Heart left ventricle (tissue), 16 donors: ENCODE measurements around the gene OS9. TPM values are rescaled to one million over a fixed set of nuclear protein-coding genes. Genes with fewer than 3 reads are reported as not detected.

Experiments
- ATAC-seq, 4 donors: fragments of 200-7000 bp; cut with Tn5 transposase; one replicate each; pipeline ENCODE4 v1.9.1; 2020 to 2022; ENCODE audit warnings: moderate library complexity in 4 of 4, mild to moderate bottlenecking in 3 of 4, moderate number of reproducible peaks in 1 of 4
- DNase-seq, 5 donors: peaks; one replicate each; pipeline ENCODE4 v3.0.0-alpha.2; 2020
- H3K27ac ChIP-seq, 12 donors: fragments of 200-600 bp; sonication (generic) in 4 of 12; one replicate each; pipeline versions ENCODE4 v1.5.0 to v1.8.0; 2016 to 2022; ENCODE audit warnings: mild to moderate bottlenecking in 2 of 12
- H3K27me3 ChIP-seq, 9 donors: fragments of 200-600 bp; sonication (generic) in 2 of 9; one replicate each; pipeline versions ENCODE4 v1.5.1 to v1.8.0; 2016 to 2022; ENCODE audit warnings: mild to moderate bottlenecking in 3 of 9
- H3K36me3 ChIP-seq, 9 donors: fragments of 200-600 bp; sonication (generic) in 2 of 9; one replicate each; pipeline versions ENCODE4 v1.5.0 to v1.8.0; 2018 to 2022; ENCODE audit warnings: mild to moderate bottlenecking in 2 of 9
- H3K4me1 ChIP-seq, 12 donors: fragments of 200-600 bp; sonication (generic) in 4 of 12; one replicate each; pipeline versions ENCODE4 v1.5.0 to v1.8.0; 2016 to 2022; ENCODE audit warnings: mild to moderate bottlenecking in 3 of 12
- H3K4me3 ChIP-seq, 12 donors: fragments of 200-600 bp; sonication (generic) in 4 of 12; one replicate each; pipeline versions ENCODE4 v1.5.0 to v1.8.0; 2017 to 2022; ENCODE audit warnings: mild to moderate bottlenecking in 9 of 12, moderate library complexity in 4 of 12
- H3K9me3 ChIP-seq, 12 donors: fragments of 200-600 bp; sonication (generic) in 4 of 12; one replicate each; pipeline versions ENCODE4 v1.5.0 to v1.8.0; 2016 to 2022; ENCODE audit warnings: mild to moderate bottlenecking in 1 of 12
- POLR2A ChIP-seq, 2 donors: fragments of 450-650 bp; IDR thresholded peaks; one replicate each; pipeline ENCODE4 v1.6.1; 2017; ENCODE audit warnings: antibody characterized with exemption in 2 of 2, mild to moderate bottlenecking in 2 of 2, moderate library complexity in 2 of 2
- WGBS, 4 donors: extraction: QIAGEN DNeasy Blood & Tissue Kit in 2 of 4; methylation state at CpG; one replicate each; pipeline versions ENCODE4 v1.1.5 to v1.1.7; 2013 to 2018; 5-methylcytosine and 5-hydroxymethylcytosine counted together
- intact Hi-C, 10 donors: fragments of 100-400 bp; cut with DNase I; formaldehyde crosslinking; loops; one replicate each; pipeline versions ENCODE4 v1.11.1 to v1.14.2; 2022
- polyA plus RNA-seq, 2 donors: library from polyadenylated mRNA; stranded (reverse); fragments of 200-250 nt; gene quantifications; one replicate each; pipeline ENCODE4 v1.2.3, GENCODE V29; 2013
- total RNA-seq, 9 donors: library from RNA; depleted of rRNA in 2 of 9; stranded (reverse); fragments of >200 nt in 2 of 9; fragmentation: NEBNext Ultra II Directional in 3 of 9; extraction: Animal tissue kit (Norgen Biotek cat#: 25700) in 3 of 9; gene quantifications; one replicate each; pipeline versions ENCODE4 v1.1.0 to v1.2.4, GENCODE V29; 2016 to 2023
- TF ChIP-seq, protein P1 (sequence below), 12 donors: fragments of 200-600 bp; sonication (generic) in 4 of 12; IDR thresholded peaks; one replicate each; pipeline versions ENCODE4 v1.5.0 to v1.8.0; 2018 to 2022; ENCODE audit warnings: antibody characterized with exemption in 12 of 12, mild to moderate bottlenecking in 5 of 12
- donor health status: ischemic (EF 13 %, LVEDD 7.1; RV severe dilation, severe dysfunction).
- donor health status: healthy with polysubstance abuse.
- donor health status: DM: no; HTN: yes; CAD: no.
- donor health status: DM: no; HTN: no; CAD: no.
- donor health status: ischemic (EF 25% LVEDD 6.9; RV normal size, moderate dysfunction).
- donor health status: ischemic (EF 25% LVEDD 5.7; RV mildly dilated, moderate dysfunction).
- donor health status: healthy.
- donor health status: DM: yes; HTN: yes; CAD: no.
- donor health status: ischemic (EF 35%, LVEDD 5.7; RV mildly dilated, moderate dysfunction).
- donor health status: nonischemic (EF 11% LVEDD 7.7; RV severe dilation, severe dysfunction).
- donor health status: DM: yes; HTN: yes; CAD: no.
- donor health status: PGD.
- donor health status: ischemic (EF 29% LVEDD 5.4; RV normal size, mild dysfunction).
- donor health status: nonischemic (EF 23%, LVEDD 6.1; RV moderate dilation, normal function).

Gene OS9
- total and polyA plus RNA-seq, 11 donors = 89.4 to 196 (median 130) TPM

DNA sequence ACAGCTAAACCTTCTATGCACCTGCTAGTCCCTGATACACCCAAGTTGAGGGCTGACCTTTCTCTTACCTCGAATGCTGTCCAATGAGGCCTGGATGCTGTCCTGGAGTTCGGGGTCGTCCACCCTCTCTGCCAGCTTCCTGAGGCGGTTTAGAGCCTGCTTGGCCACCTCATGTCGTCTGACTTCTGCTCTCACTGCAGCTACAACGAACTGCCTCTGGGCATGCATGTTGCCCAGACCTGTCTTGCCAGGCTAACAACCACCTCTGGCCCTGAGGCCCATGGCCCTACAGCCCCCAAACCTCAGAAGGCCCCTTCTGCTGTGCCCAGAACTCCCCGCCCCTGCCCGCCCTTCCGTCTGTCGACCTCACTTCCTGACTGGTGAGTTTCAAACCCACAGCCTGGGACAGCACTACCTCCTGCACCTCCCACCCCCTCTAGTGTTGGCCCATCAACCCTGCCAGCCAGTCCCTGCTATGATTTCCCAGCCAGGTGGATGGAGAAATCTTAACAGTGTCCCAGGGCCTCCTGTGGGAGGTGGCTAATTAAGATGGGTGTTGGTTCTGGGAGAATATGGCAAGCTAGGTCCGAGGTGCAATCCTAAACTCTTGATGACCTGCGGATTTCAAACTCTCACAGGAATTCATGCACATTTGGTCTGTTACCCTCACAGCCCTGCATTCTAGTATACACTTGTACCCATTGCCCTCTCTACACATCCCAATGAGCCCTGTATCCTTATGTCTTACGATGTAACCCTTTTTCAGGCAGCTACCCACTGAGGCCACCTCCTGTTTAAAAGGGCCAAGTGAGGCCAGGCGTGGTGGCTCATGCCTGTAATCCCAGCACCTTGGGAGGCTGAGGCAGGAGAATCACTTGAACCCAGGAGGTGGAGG is 48.2 kb downstream of the OS9 start:
- Histone ChIP-seq H3K36me3 (peaks cover 0 to 11% (median 8%) of the 10 kb centered on the region in 9 donors), H3K4me3 (peak overlapping the region in 7 of 12 donors; percentile 16 to 63 (median 25)), H3K4me1 (peaks cover 7 to 66% (median 24%) of the 10 kb centered on the region in 12 donors), H3K27ac (peak overlapping the region in 9 of 12 donors; percentile 43 to 75 (median 60)), H3K27me3 (peaks cover 12 to 43% (median 22%) of the 10 kb centered on the region in 9 donors), H3K9me3 (no peaks in the 10 kb centered on the region)
- intact Hi-C loops = no loop called here
- TF ChIP-seq, protein P1, sequence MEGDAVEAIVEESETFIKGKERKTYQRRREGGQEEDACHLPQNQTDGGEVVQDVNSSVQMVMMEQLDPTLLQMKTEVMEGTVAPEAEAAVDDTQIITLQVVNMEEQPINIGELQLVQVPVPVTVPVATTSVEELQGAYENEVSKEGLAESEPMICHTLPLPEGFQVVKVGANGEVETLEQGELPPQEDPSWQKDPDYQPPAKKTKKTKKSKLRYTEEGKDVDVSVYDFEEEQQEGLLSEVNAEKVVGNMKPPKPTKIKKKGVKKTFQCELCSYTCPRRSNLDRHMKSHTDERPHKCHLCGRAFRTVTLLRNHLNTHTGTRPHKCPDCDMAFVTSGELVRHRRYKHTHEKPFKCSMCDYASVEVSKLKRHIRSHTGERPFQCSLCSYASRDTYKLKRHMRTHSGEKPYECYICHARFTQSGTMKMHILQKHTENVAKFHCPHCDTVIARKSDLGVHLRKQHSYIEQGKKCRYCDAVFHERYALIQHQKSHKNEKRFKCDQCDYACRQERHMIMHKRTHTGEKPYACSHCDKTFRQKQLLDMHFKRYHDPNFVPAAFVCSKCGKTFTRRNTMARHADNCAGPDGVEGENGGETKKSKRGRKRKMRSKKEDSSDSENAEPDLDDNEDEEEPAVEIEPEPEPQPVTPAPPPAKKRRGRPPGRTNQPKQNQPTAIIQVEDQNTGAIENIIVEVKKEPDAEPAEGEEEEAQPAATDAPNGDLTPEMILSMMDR (IDR thresholded peaks at IDR 0.05) = no peak
- TF ChIP-seq POLR2A (IDR thresholded peaks at IDR 0.05) = no peak
- no peak for ATAC-seq
- WGBS, 4 donors = 50 to 61% (median 52%) methylated on average over 12 to 14 of the region's 14 CpGs
- peak in 1 of 5 donors; percentile 51 for DNase-seq

DNA sequence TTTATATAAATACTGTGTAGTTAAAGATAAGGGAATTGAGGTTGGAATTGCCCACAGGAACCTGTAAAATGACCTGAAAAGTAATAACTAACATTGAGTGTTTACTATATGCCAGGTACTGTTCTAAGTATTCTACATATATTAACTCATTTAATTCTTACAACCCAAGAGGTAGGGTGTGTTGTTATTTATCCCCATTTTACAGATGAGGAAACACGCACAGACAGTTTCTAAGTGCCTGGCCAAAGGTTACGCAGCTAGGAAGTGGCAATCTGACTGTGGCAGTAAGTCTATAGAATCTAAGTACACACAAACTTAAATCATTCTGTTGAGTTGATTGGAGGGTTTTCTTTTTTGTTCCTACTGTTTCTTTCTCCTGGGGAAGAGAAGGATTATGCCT is 49.8 kb downstream of the OS9 start:
- H3K4me1 ChIP-seq = peaks cover 0 to 56% (median 12%) of the 10 kb centered on the region in 12 donors
- peaks cover 0 to 26% (median 5%) of the 10 kb centered on the region in 9 donors for H3K27me3 ChIP-seq
- intact Hi-C loops = no loop called here
- H3K27ac ChIP-seq = peak overlapping the region in 7 of 12 donors; percentile 94 to 98 (median 97)
- DNase-seq (no peak), ATAC-seq (no peak)
- 90 to 98% (median 94%) methylated on average over 2 of the region's 2 CpGs for WGBS, 4 donors
- no peaks in the 10 kb centered on the region for H3K9me3 ChIP-seq
- H3K36me3 ChIP-seq = peaks cover 0 to 27% (median 25%) of the 10 kb centered on the region in 9 donors
- peak overlapping the region in 2 of 12 donors; percentile 82 to 97 for H3K4me3 ChIP-seq
- TF ChIP-seq, protein P1 (IDR thresholded peaks at IDR 0.05) = no peak
- TF ChIP-seq POLR2A (IDR thresholded peaks at IDR 0.05) = no peak

DNA sequence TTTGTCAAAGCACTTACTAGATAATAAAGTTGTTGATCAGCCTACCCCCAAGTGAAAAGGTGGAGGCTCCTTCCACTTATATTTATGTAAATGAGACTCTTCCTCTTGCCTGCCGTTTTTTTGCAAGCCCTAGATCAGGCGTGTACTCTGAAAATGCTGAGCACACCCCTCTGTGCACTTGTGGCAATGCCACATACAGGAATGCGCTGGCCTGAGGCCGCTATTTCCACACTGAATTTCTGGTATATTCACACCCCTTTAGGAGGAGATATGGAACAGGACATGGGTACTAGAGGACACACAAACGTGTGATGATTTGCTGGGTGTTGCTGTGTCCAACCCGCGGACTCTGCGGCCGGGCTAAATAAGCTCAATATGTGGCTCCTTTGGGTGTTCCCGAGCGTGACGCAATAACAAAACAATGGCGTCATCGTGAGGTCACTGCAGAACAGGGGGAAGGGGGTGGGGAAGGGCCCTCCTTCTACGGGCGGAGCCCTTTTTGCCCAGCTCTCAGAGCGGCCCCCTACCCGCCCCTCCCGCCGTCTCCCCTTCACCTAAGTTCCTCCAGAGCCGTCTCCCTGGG is 50.4 kb downstream of the OS9 start:
- Histone ChIP-seq H3K4me3 (peak overlapping the region; percentile 65 to 97 (median 84)), H3K9me3 (no peaks in the 10 kb centered on the region), H3K27ac (peak overlapping the region; percentile 91 to 98 (median 97)), H3K4me1 (peaks cover 0 to 54% (median 10%) of the 10 kb centered on the region in 12 donors), H3K27me3 (peaks cover 0 to 21% (median 4%) of the 10 kb centered on the region in 9 donors), H3K36me3 (peaks cover 0 to 33% (median 30%) of the 10 kb centered on the region in 9 donors)
- peak; percentile 66 to 75 (median 74) for DNase-seq
- peak; percentile 43 to 71 (median 65) for ATAC-seq
- intact Hi-C loops = no loop called here
- TF ChIP-seq POLR2A (IDR thresholded peaks at IDR 0.05) = no peak
- TF ChIP-seq, protein P1 (IDR thresholded peaks at IDR 0.05) = no peak
- 12 to 14% (median 13%) methylated on average over 18 to 21 of the region's 21 CpGs for WGBS, 4 donors
